GM23248 (cell line): ENCODE results near the gene CLCNKA.

Experiments
- EZH2 ChIP-seq: fragments of 200-600 bp; sonication (generic); IDR thresholded peaks from 2 replicates; pipeline ENCODE4 v1.6.1; 2018; ENCODE audit warnings: antibody characterized with exemption, mild to moderate bottlenecking; ENCODE audit not compliant: insufficient read depth, poor library complexity, severe bottlenecking
- EZH2phosphoT487 ChIP-seq: fragments of 200-600 bp; sonication (generic); IDR thresholded peaks from 2 replicates; pipeline ENCODE4 v1.6.1; 2018; ENCODE audit warnings: antibody characterized with exemption, moderate library complexity, mild to moderate bottlenecking, low read depth; ENCODE audit not compliant: insufficient read depth

DNA sequence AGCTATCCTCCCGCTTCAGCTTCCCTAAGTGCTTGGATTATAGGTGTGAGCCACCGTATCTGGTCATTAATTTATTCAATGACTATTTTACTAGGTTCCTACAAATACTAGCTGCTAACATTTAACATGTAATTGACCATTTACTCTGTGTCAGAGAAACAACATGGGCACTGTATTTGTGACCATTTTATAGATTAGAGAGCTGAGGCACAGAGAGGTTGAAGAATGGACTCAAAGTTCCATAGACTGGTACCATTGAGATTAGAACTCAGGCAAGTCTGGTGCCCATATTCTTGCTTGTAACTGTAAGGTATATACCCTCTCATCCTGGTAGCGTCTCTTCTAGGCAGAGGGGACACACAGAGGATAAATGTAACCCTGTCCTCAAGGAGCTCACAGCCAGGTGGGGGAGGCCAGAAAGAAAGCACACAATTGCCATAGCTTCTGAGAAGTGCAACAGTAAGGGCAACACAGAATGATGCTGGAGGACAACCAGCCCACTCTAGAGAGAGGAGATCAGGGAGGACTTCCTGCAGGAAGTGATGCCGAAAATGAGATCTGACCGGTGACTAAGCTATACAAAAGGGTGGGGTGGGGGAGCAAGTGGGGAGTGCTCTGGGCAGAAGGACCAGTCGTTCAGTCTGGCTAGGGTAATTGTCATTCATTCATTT, 14.0 kb upstream of the CLCNKA start:
- TF ChIP-seq EZH2 = no peak
- no peak for TF ChIP-seq EZH2phosphoT487
